ENCODE data around the gene PBX3.

DNA sequence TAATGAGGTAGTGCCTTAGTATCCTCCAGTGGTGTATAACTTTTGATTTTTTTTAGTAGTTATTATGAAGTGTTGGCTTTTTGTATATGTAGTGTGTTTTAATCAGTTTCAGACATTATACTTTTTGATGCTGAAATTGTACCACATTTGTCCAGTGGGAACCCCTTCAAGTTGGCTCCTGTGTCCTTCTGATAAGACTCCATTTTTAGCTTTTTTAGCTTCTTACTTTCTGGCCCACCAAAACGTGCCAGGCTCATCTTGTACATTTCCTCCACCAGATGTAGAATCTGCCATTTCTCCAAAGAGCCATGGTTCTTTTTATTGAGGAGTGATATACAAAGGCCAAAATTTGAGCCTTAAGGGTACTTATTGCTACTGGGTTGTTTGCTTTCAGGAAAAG is 84.4 kb downstream of the PBX3 start:
- TF ChIP-seq EZH2phosphoT487 (IDR thresholded peaks at IDR 0.05; ENCODE audit: borderline replicate concordance, low read depth, low read length) (no peak), CTCF (conservative IDR thresholded peaks at IDR 0.05; ENCODE audit: low read length) (no peak)

Data from OCI-LY7 (cell line).